A673 (cell line): ENCODE measurements around the gene KRT1. TPM values are rescaled to one million over a fixed set of nuclear protein-coding genes. Genes with fewer than 3 reads are reported as not detected.

Experiments used
- BruUV-seq: library from RNA; stranded (reverse); fragments of 400-500 nt; replicated peaks from 2 replicates; lab custom pipeline; 2021; lab: Mats Ljungman, UMichigan
- CTCF ChIA-PET: fragments of 300-600 bp; sonication (Branson Sonifier 250); formaldehyde crosslinking; loops from one replicate; lab custom pipeline; 2022; ENCODE audit warnings: antibody characterized with exemption; lab: Charles Lee
- POLR2A ChIA-PET: fragments of 300-600 bp; sonication (Branson Sonifier 250); formaldehyde crosslinking; loops from one replicate; lab custom pipeline; 2022; ENCODE audit warnings: antibody characterized with exemption; ENCODE audit not compliant: low non-redundant PET; lab: Charles Lee
- DNase-seq: peaks from one replicate; pipeline ENCODE4 v3.0.0-alpha.2; 2015; ENCODE audit warnings: low spot score
- H3K27ac ChIP-seq: fragments of 200-600 bp; sonication (generic); 2 replicates; pipeline ENCODE4 v1.5.1; 2016; ENCODE audit warnings: mixed run types, low read depth, mild to moderate bottlenecking, mixed read lengths, antibody characterized with exemption, low read length; ENCODE audit not compliant: poor library complexity, severe bottlenecking
- H3K27me3 ChIP-seq: fragments of 200-600 bp; sonication (generic); replicated peaks from 2 replicates; pipeline ENCODE4 v1.6.1; 2017; ENCODE audit warnings: mixed run types, low read depth, mild to moderate bottlenecking, mixed read lengths, antibody characterized with exemption, low read length; ENCODE audit not compliant: insufficient read depth, poor library complexity
- H3K36me3 ChIP-seq: fragments of 200-600 bp; sonication (generic); 2 replicates; pipeline ENCODE4 v1.6.1; 2016; ENCODE audit warnings: mixed run types, mild to moderate bottlenecking, mixed read lengths, antibody characterized with exemption, low read length; ENCODE audit not compliant: insufficient read depth, poor library complexity, severe bottlenecking
- H3K4me1 ChIP-seq: fragments of 200-600 bp; sonication (generic); 2 replicates; pipeline ENCODE4 v1.6.1; 2017; ENCODE audit warnings: mixed run types, mild to moderate bottlenecking, mixed read lengths, antibody characterized with exemption, low read length; ENCODE audit not compliant: insufficient read depth, poor library complexity, severe bottlenecking
- H3K4me3 ChIP-seq: fragments of 200-600 bp; sonication (generic); 2 replicates; pipeline ENCODE4 v1.5.1; 2016; ENCODE audit warnings: low read depth, mixed run types, mild to moderate bottlenecking, mixed read lengths, low read length; ENCODE audit not compliant: poor library complexity, severe bottlenecking
- H3K9me3 ChIP-seq: fragments of 200-600 bp; sonication (generic); 2 replicates; pipeline ENCODE4 v1.6.1; 2016; ENCODE audit warnings: mixed run types, low read depth, mild to moderate bottlenecking, mixed read lengths, antibody characterized with exemption, low read length; ENCODE audit not compliant: poor library complexity, severe bottlenecking
- CTCF ChIP-seq: fragments of 300-800, 200-600 bp; sonication (generic); conservative IDR thresholded peaks from 2 replicates; pipeline ENCODE4 v1.5.1; 2017; ENCODE audit warnings: low read depth, mild to moderate bottlenecking, antibody characterized with exemption, low read length, moderate library complexity, mixed read lengths
- EZH2 ChIP-seq: fragments of 200-600 bp; sonication (generic); IDR thresholded peaks from 2 replicates; pipeline ENCODE4 v1.6.1; 2017; ENCODE audit warnings: borderline replicate concordance, low read depth, mild to moderate bottlenecking, mixed read lengths, antibody characterized with exemption, low read length; ENCODE audit not compliant: poor library complexity, severe bottlenecking
- intact Hi-C: fragments of 100-400 bp; cut with micrococcal nuclease; formaldehyde crosslinking; loops from one replicate; pipeline ENCODE4 v1.10.0; 2022; ENCODE audit not compliant: unreplicated experiment
- total RNA-seq: library from RNA; stranded (reverse); gene quantifications from 2 replicates; pipeline ENCODE4 v1.2.3, GENCODE V29; 2021

The KRT1 gene
- total RNA-seq, 1 experiment from 2014 or later, result not detected

GRCh38 chr12:52692254-52692653 lies 12.0 kb upstream of the KRT1 start:
- CTCF ChIA-PET, result no interaction called here
- DNase-seq, result no peak
- BruUV-seq, result no TSS peak
- Histone ChIP-seq H3K27ac (no peak overlapping the region), H3K27me3 (no peaks in the 10 kb centered on the region), H3K9me3 (no peaks in the 10 kb centered on the region), H3K4me1 (no peaks in the 10 kb centered on the region), H3K36me3 (no peaks in the 10 kb centered on the region), H3K4me3 (no peak overlapping the region)
- POLR2A ChIA-PET, result no interaction called here
- TF ChIP-seq EZH2 (no peak), CTCF (no peak)
- intact Hi-C loops, result no loop called here

DNA sequence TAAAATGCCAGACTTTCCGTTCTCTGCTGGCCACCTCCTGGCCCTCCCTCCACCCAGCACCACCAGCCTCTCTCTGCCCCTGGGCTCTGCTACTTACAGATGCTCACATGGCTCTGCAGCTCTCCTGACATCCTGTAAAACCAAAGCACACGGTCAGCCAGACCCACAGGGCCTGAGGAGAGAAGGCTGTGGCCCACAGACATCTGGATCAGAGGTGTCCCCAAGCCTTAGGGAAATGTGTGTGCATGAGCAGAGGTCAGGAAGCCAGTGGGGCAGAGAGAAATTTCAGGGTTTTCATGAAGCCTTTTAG lies 11.6 kb upstream of the KRT1 start:
- DNase-seq, result no peak
- no peaks in the 10 kb centered on the region for H3K4me1 ChIP-seq
- no peaks in the 10 kb centered on the region for H3K9me3 ChIP-seq
- BruUV-seq, result no TSS peak
- TF ChIP-seq CTCF (no peak), EZH2 (no peak)
- no peak overlapping the region for H3K4me3 ChIP-seq
- ChIA-PET CTCF (no interaction called here), POLR2A (no interaction called here)
- no peaks in the 10 kb centered on the region for H3K27me3 ChIP-seq
- H3K36me3 ChIP-seq, result no peaks in the 10 kb centered on the region
- intact Hi-C loops, result no loop called here
- no peak overlapping the region for H3K27ac ChIP-seq

DNA sequence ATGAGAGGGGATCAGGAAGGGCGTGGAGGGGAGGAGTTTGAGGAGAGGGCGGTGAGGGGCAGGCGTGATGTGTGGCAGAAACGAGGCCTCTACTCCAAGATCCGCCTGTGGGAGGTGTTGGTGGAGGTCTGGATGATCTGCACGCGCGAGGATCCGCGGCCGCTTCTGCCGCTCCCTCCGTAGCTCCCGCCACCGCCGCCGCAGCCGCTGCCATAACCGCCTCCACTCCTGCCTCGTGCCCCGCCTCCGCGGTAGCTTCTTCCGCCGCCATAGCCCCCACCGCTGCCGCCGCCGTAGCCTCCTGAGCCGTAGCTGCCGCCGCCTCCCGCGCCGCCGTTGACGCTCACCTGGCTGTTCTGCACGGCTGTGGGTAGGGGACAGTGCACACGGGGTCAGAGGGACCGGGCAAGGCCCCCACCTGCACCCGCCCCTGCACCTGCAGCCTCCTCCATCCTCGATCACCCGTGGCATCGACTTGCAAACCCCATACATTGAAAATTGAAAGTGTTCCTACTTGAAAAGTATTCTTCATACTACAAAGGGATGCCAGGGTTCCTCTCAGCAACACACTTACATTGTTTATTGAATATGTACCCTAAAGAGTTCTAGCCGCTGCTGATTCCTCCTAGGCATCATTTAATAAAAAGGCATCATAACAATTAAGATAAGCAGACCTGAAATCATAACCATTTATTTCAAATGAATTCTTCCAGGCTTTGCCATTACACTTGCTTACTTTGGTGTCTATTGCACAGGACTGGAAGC lies 11.1 kb upstream of the KRT1 start:
- TF ChIP-seq EZH2 (no peak), CTCF (no peak)
- H3K4me1 ChIP-seq, result no peaks in the 10 kb centered on the region
- ChIA-PET POLR2A (no interaction called here), CTCF (no interaction called here)
- H3K27me3 ChIP-seq, result no peaks in the 10 kb centered on the region
- no TSS peak for BruUV-seq
- peak; percentile 18 for DNase-seq
- intact Hi-C loops, result no loop called here
- no peak overlapping the region for H3K27ac ChIP-seq
- H3K36me3 ChIP-seq, result no peaks in the 10 kb centered on the region
- no peaks in the 10 kb centered on the region for H3K9me3 ChIP-seq
- peak overlapping the region; percentile 23 for H3K4me3 ChIP-seq
